ENCODE data around the gene TRA2A. TPM values are rescaled to one million over a fixed set of nuclear protein-coding genes. Genes with fewer than 3 reads are reported as not detected.

Gene TRA2A
- total RNA-seq, 1 experiment from 2014 or later = 27.6 TPM

GRCh38 chr7:23469150-23469960 is 62.4 kb downstream of the TRA2A start:
- DNase-seq (no peak), ATAC-seq (no peak)
- no TSS peak for BruUV-seq (replicated peaks)
- intact Hi-C loops (cut with micrococcal nuclease) = no loop called here
- Histone ChIP-seq H3K9ac (ENCODE audit: low read length) (peak overlapping the region; percentile 79), H3K4me1 (ENCODE audit: insufficient read depth, low read length) (peaks cover 48% of the 10 kb centered on the region), H4K20me1 (ENCODE audit: low read length) (no peaks in the 10 kb centered on the region), H3K9me2 (replicated peaks; ENCODE audit: low read length) (no peaks in the 10 kb centered on the region), H3K27me3 (ENCODE audit: low read length) (0 out of 2 replicates have a peak, but pooled peaks cover 2% of the 10 kb centered on the region), H3K27ac (ENCODE audit: low read length) (peak overlapping the region; percentile 79; the same call in 1 of the 2 replicates), H3K4me2 (ENCODE audit: low read length) (peak overlapping the region; percentile 84), H2AFZ (ENCODE audit: low read length) (no peak overlapping the region), H3F3A (ENCODE audit: low read length, unreplicated experiment) (no peaks in the 10 kb centered on the region), H3K79me2 (ENCODE audit: low read length) (peaks cover 57% of the 10 kb centered on the region), H3K9me3 (ENCODE audit: low read length) (no peaks in the 10 kb centered on the region), H3K4me3 (ENCODE audit: low read length) (peak overlapping the region; percentile 73), H3K36me3 (ENCODE audit: low read depth, low read length) (no peaks in the 10 kb centered on the region)
- TF ChIP-seq EZH2 (IDR thresholded peaks at IDR 0.05; ENCODE audit: low read length, unreplicated experiment) (no peak), EZH2phosphoT487 (IDR thresholded peaks at IDR 0.05; ENCODE audit: borderline replicate concordance, low read length) (no peak), CTCF (conservative IDR thresholded peaks at IDR 0.05; ENCODE audit: low read depth, low read length) (no peak)
- CTCF ChIA-PET = no interaction called here
- POLR2A ChIA-PET (ENCODE audit: unreplicated experiment) = interaction anchor here (0.5 kb wide), 1 partner anchor 236 kb away, joined by 3 read pairs; no protein-coding TSS in a partner anchor

- Histone ChIP-seq H3K9me2 (replicated peaks; ENCODE audit: low read length) (no peaks in the 10 kb centered on the region), H3K4me2 (ENCODE audit: low read length) (peak overlapping the region; percentile 84), H3K79me2 (ENCODE audit: low read length) (peaks cover 64% of the 10 kb centered on the region), H3K4me3 (ENCODE audit: low read length) (peak overlapping the region; percentile 65), H3K36me3 (ENCODE audit: low read depth, low read length) (no peaks in the 10 kb centered on the region), H3K9ac (ENCODE audit: low read length) (peak overlapping the region; percentile 61), H3K27ac (ENCODE audit: low read length) (no peak overlapping the region; the same call in 1 of the 2 replicates), H3K27me3 (ENCODE audit: low read length) (no peaks in the 10 kb centered on the region), H2AFZ (ENCODE audit: low read length) (peak overlapping the region; percentile 69), H3K9me3 (ENCODE audit: low read length) (no peaks in the 10 kb centered on the region), H4K20me1 (ENCODE audit: low read length) (no peaks in the 10 kb centered on the region), H3F3A (ENCODE audit: low read length, unreplicated experiment) (no peaks in the 10 kb centered on the region), H3K4me1 (ENCODE audit: insufficient read depth, low read length) (peaks cover 53% of the 10 kb centered on the region)
- no peak for DNase-seq
- ATAC-seq = no peak
- intact Hi-C loops (cut with micrococcal nuclease) = no loop called here
- POLR2A ChIA-PET (ENCODE audit: unreplicated experiment) = no interaction called here
- TF ChIP-seq CTCF (conservative IDR thresholded peaks at IDR 0.05; ENCODE audit: low read depth, low read length) = no peak
- TF ChIP-seq EZH2 (IDR thresholded peaks at IDR 0.05; ENCODE audit: low read length, unreplicated experiment) = no peak
- no peak for TF ChIP-seq EZH2phosphoT487 (IDR thresholded peaks at IDR 0.05; ENCODE audit: borderline replicate concordance, low read length)
- BruUV-seq (replicated peaks) = no TSS peak
- CTCF ChIA-PET = interaction anchor here (0.5 to 1.4 kb wide), 3 partner anchors 111 to 1631 kb away, joined by 3 to 5 read pairs (median 5); no protein-coding TSS in a partner anchor
Observed at GRCh38 chr7:23468526-23469149, 63.1 kb downstream of the TRA2A start.
